H1 (cell line): ENCODE measurements around the gene GPR37. TPM values are rescaled to one million over a fixed set of nuclear protein-coding genes. Genes with fewer than 3 reads are reported as not detected.

Experiments
- CTCF ChIA-PET: fragments of 300-600 bp; sonication (Branson Sonifier 250); formaldehyde crosslinking; loops from one replicate; lab custom pipeline; 2021; ENCODE audit not compliant: partially characterized antibody; lab: Charles Lee
- POLR2A ChIA-PET: fragments of 300-600 bp; sonication (Branson Sonifier 250); formaldehyde crosslinking; loops from one replicate; lab custom pipeline; 2021; ENCODE audit warnings: inconsistent platforms; ENCODE audit not compliant: partially characterized antibody; lab: Charles Lee
- DNase-seq, 2 experiments: peaks; one replicate each; pipeline versions ENCODE4 v3.0.0 to v3.0.0-alpha.2; 2010 to 2022; ENCODE audit warnings: low spot score in 2 of 2, low read depth in 1 of 2, mixed read lengths in 1 of 2
- FAIRE-seq: peaks from 2 replicates; lab custom pipeline; 2011; peaks lifted over from hg19 to GRCh38; lab: Jason Lieb, UNC
- H2AFZ ChIP-seq: 2 replicates; pipeline ENCODE4 v1.8.1; 2012; ENCODE audit warnings: low read length, inconsistent platforms
- H2AK5ac ChIP-seq: 2 replicates; pipeline ENCODE4 v1.6.1; 2013; ENCODE audit warnings: low read depth, low read length
- H2BK120ac ChIP-seq: replicated peaks from 2 replicates; pipeline ENCODE3; 2013; ENCODE audit warnings: low read depth, low read length, inconsistent platforms
- H2BK12ac ChIP-seq: 2 replicates; pipeline ENCODE4 v1.6.1; 2013; ENCODE audit warnings: low read depth, low read length
- H2BK15ac ChIP-seq: 2 replicates; pipeline ENCODE4 v1.6.1; 2013; ENCODE audit warnings: low read length
- H2BK20ac ChIP-seq: 2 replicates; pipeline ENCODE4 v1.6.1; 2013; ENCODE audit warnings: low read length
- H2BK5ac ChIP-seq: 2 replicates; pipeline ENCODE4 v1.6.1; 2013; ENCODE audit warnings: low read depth, low read length
- H3K14ac ChIP-seq: 2 replicates; pipeline ENCODE4 v1.6.1; 2013; ENCODE audit warnings: inconsistent platforms; ENCODE audit not compliant: insufficient read length
- H3K18ac ChIP-seq: 2 replicates; pipeline ENCODE4 v1.6.1; 2013; ENCODE audit warnings: low read length; ENCODE audit errors: extremely low read depth
- H3K23ac ChIP-seq: 2 replicates; pipeline ENCODE4 v1.6.1; 2013; ENCODE audit warnings: inconsistent platforms; ENCODE audit not compliant: insufficient read length
- H3K23me2 ChIP-seq: 2 replicates; pipeline ENCODE4 v1.6.1; 2013; ENCODE audit warnings: low read depth, low read length
- H3K27ac ChIP-seq: 2 replicates; pipeline ENCODE4 v1.6.1; 2011; ENCODE audit warnings: low read depth, low read length, inconsistent platforms
- H3K27me3 ChIP-seq, 4 experiments: replicated peaks in 1 of 4; 1 replicate in 1 of 4; 2 replicates in 3 of 4; pipeline versions ENCODE4 v1.6.1 to v1.8.1; 2011 to 2013; ENCODE audit warnings: low read length in 3 of 4, mild to moderate bottlenecking in 3 of 4, inconsistent platforms in 2 of 4, mixed read lengths in 2 of 4, moderate library complexity in 1 of 4; ENCODE audit not compliant: control insufficient read depth in 3 of 4, insufficient read depth in 3 of 4; ENCODE audit errors: extremely low read depth in 1 of 4
- H3K36me3 ChIP-seq, 4 experiments: 2 replicates each; pipeline versions ENCODE4 v1.6.1 to v1.8.1; 2011 to 2013; ENCODE audit warnings: mild to moderate bottlenecking in 4 of 4, low read length in 3 of 4, moderate library complexity in 2 of 4, control low read depth in 1 of 4, inconsistent platforms in 1 of 4; ENCODE audit not compliant: insufficient read depth in 4 of 4, control insufficient read depth in 2 of 4
- H3K4ac ChIP-seq: replicated peaks from 2 replicates; pipeline ENCODE3; 2013; ENCODE audit warnings: low read length, low read depth, mixed read lengths, inconsistent platforms; ENCODE audit not compliant: insufficient read length
- H3K4me1 ChIP-seq, 4 experiments: replicated peaks in 1 of 4; 1 replicate in 1 of 4; 2 replicates in 3 of 4; pipeline versions ENCODE4 v1.6.1 to v1.8.1; 2011 to 2013; ENCODE audit warnings: low read length in 3 of 4, inconsistent platforms in 2 of 4, mixed read lengths in 1 of 4; ENCODE audit not compliant: insufficient read depth in 4 of 4, control insufficient read depth in 3 of 4
- H3K4me2 ChIP-seq, 2 experiments: 2 replicates each; pipeline versions ENCODE4 v1.6.1 to v1.8.1; 2011 to 2013; ENCODE audit warnings: low read depth in 2 of 2, low read length in 2 of 2, control low read depth in 1 of 2, inconsistent platforms in 1 of 2, mild to moderate bottlenecking in 1 of 2; ENCODE audit not compliant: insufficient read depth in 1 of 2
- H3K4me3 ChIP-seq, 4 experiments: fragments of 200-600, 300-600 bp in 1 of 4; sonication (generic), shearing (Covaris generic), sonication (Bioruptor Twin) in 1 of 4; 2 replicates each; pipeline versions ENCODE4 v1.5.1 to v1.8.1; 2011 to 2016; ENCODE audit warnings: low read length in 4 of 4, low read depth in 3 of 4, control low read depth in 2 of 4, inconsistent platforms in 2 of 4, mild to moderate bottlenecking in 2 of 4, mixed read lengths in 1 of 4, moderate library complexity in 1 of 4; ENCODE audit not compliant: insufficient read depth in 2 of 4; ENCODE audit errors: extremely low read depth in 1 of 4
- H3K56ac ChIP-seq: replicated peaks from 2 replicates; pipeline ENCODE3; 2013; ENCODE audit warnings: low read depth, mild to moderate bottlenecking, mixed read lengths, low read length, inconsistent platforms; ENCODE audit not compliant: insufficient read length
- H3K79me1 ChIP-seq: 2 replicates; pipeline ENCODE4 v1.6.1; 2013; ENCODE audit warnings: low read depth, low read length, control low read depth
- H3K79me2 ChIP-seq, 2 experiments: 2 replicates each; pipeline versions ENCODE4 v1.6.1 to v1.8.1; 2012 to 2013; ENCODE audit warnings: low read length in 2 of 2, mild to moderate bottlenecking in 2 of 2, inconsistent platforms in 1 of 2; ENCODE audit not compliant: insufficient read depth in 2 of 2, control insufficient read depth in 1 of 2
- H3K9ac ChIP-seq, 4 experiments: replicated peaks in 1 of 4; 1 replicate in 1 of 4; 2 replicates in 3 of 4; pipeline versions ENCODE4 v1.6.1 to v1.8.1; 2011 to 2013; ENCODE audit warnings: low read depth in 3 of 4, low read length in 3 of 4, control low read depth in 2 of 4, mild to moderate bottlenecking in 2 of 4, moderate library complexity in 2 of 4, inconsistent platforms in 1 of 4; ENCODE audit errors: extremely low read depth in 1 of 4
- H3K9me3 ChIP-seq, 2 experiments: 2 replicates each; pipeline versions ENCODE4 v1.6.1 to v1.8.1; 2012 to 2013; ENCODE audit warnings: mild to moderate bottlenecking in 2 of 2, moderate library complexity in 2 of 2, control low read depth in 1 of 2, inconsistent platforms in 1 of 2, low read depth in 1 of 2, low read length in 1 of 2, mixed read lengths in 1 of 2; ENCODE audit not compliant: insufficient read depth in 2 of 2
- H4K20me1 ChIP-seq, 2 experiments: replicated peaks in 1 of 2; 2 replicates each; pipeline versions ENCODE3 to v1.8.1; 2011 to 2013; ENCODE audit warnings: inconsistent platforms in 2 of 2, low read length in 2 of 2, mild to moderate bottlenecking in 1 of 2; ENCODE audit not compliant: insufficient read depth in 2 of 2, control insufficient read depth in 1 of 2
- H4K5ac ChIP-seq: 2 replicates; pipeline ENCODE4 v1.6.1; 2013; ENCODE audit warnings: low read length, low read depth, mixed read lengths, inconsistent platforms; ENCODE audit not compliant: insufficient read length
- H4K8ac ChIP-seq: 2 replicates; pipeline ENCODE4 v1.8.0; 2013; ENCODE audit warnings: mild to moderate bottlenecking, moderate library complexity, low read length, inconsistent platforms; ENCODE audit not compliant: insufficient read depth; ENCODE audit errors: extremely low read depth
- H4K91ac ChIP-seq: replicated peaks from 2 replicates; pipeline ENCODE3; 2013; ENCODE audit warnings: low read length, mixed read lengths, inconsistent platforms; ENCODE audit not compliant: insufficient read length
- BACH1 ChIP-seq: IDR thresholded peaks from 2 replicates; pipeline ENCODE4 v1.6.1; 2012; ENCODE audit warnings: low read length, improper control_type of control experiment
- BCL11A ChIP-seq, 2 experiments: IDR thresholded peaks; one replicate each; pipeline ENCODE4 v1.6.1; 2011; ENCODE audit warnings: low read depth in 2 of 2, low read length in 2 of 2, mild to moderate bottlenecking in 2 of 2
- CEBPB ChIP-seq: IDR thresholded peaks from 2 replicates; pipeline ENCODE4 v1.6.1; 2012; ENCODE audit warnings: low read depth, low read length
- CHD1 ChIP-seq: IDR thresholded peaks from 2 replicates; pipeline ENCODE4 v1.6.1; 2012; ENCODE audit warnings: low read depth, low read length, improper control_type of control experiment
- CTCF ChIP-seq, 3 experiments: IDR thresholded peaks; 1 replicate in 2 of 3; 2 replicates in 1 of 3; pipeline versions ENCODE4 v1.5.1 to v1.6.1; 2011; ENCODE audit warnings: low read length in 3 of 3, mild to moderate bottlenecking in 3 of 3, inconsistent platforms in 2 of 3, low read depth in 1 of 3, moderate library complexity in 1 of 3; ENCODE audit not compliant: insufficient read depth in 1 of 3; ENCODE audit errors: control extremely low read depth in 1 of 3
- EGR1 ChIP-seq: IDR thresholded peaks from 2 replicates; pipeline ENCODE4 v1.6.1; 2011; ENCODE audit warnings: low read depth, low read length, borderline replicate concordance
- GTF2F1 ChIP-seq: IDR thresholded peaks from 2 replicates; pipeline ENCODE4 v1.6.1; 2012; ENCODE audit warnings: low read depth, low read length, improper control_type of control experiment, borderline replicate concordance
- JUND ChIP-seq: IDR thresholded peaks from 2 replicates; pipeline ENCODE4 v1.6.1; 2011; ENCODE audit warnings: mild to moderate bottlenecking, improper control_type of control experiment, low read length
- RAD21 ChIP-seq, 2 experiments: IDR thresholded peaks in 1 of 2; conservative IDR thresholded peaks in 1 of 2; 2 replicates each; pipeline ENCODE4 v1.6.1; 2011; ENCODE audit warnings: low read depth in 2 of 2, low read length in 2 of 2, improper control_type of control experiment in 1 of 2, inconsistent platforms in 1 of 2, mild to moderate bottlenecking in 1 of 2, moderate library complexity in 1 of 2
- RFX5 ChIP-seq: IDR thresholded peaks from 2 replicates; pipeline ENCODE4 v1.6.1; 2011; ENCODE audit warnings: low read depth, low read length, improper control_type of control experiment, borderline replicate concordance
- SRF ChIP-seq: IDR thresholded peaks from 2 replicates; pipeline ENCODE4 v1.6.1; 2011; ENCODE audit warnings: mild to moderate bottlenecking, low read depth, low read length, moderate library complexity
- TAF7 ChIP-seq: optimal IDR thresholded peaks from 2 replicates; pipeline ENCODE3; 2011; ENCODE audit warnings: low read depth, mild to moderate bottlenecking, inconsistent platforms, low read length, moderate library complexity, borderline replicate concordance
- WGBS, 2 experiments: shearing (Covaris generic) in 1 of 2; methylation state at CpG; one replicate each; pipeline versions ENCODE4 v1.1.6 to v1.1.7; 2013 to 2015; ENCODE audit warnings: low lambda C conversion rate in 2 of 2, mixed read lengths in 2 of 2, inconsistent platforms in 1 of 2, low coverage in 1 of 2, missing lambda C conversion rate in 1 of 2; ENCODE audit not compliant: insufficient replicate concordance in 2 of 2, insufficient coverage in 1 of 2, insufficient read length in 1 of 2; ENCODE audit errors: extremely low coverage in 1 of 2, missing lambda C conversion rate in 1 of 2; 5-methylcytosine and 5-hydroxymethylcytosine counted together
- polyA plus RNA-seq, 7 experiments: library from polyadenylated mRNA; depleted of rRNA in 3 of 7; stranded (reverse) in 5 of 7; unstranded in 2 of 7; fragments of >200 nt in 5 of 7; fragments of 200-250 nt in 2 of 7; gene quantifications; 1 replicate in 5 of 7; 2 replicates in 1 of 7; 4 replicates in 1 of 7; pipeline versions ENCODE4 v1.2.1 to v1.2.3, GENCODE V29; 2011 to 2013; ENCODE audit warnings: missing spikeins in 2 of 7, mixed read lengths in 2 of 7
- total RNA-seq: library from RNA; stranded (reverse); fragmentation: NEBNext Ultra II Directional; extraction: Animal tissue kit (Norgen Biotek cat#: 25700); gene quantifications from 2 replicates; pipeline ENCODE4 v1.2.1, GENCODE V29; 2021

The GPR37 gene
- total and polyA plus RNA-seq, 2 of the 8 experiments (the other 6 are each of a cell fraction or from before 2014, with no cell fraction given) = 1.5 to 17.4 TPM

- H2BK20ac ChIP-seq = no peak overlapping the region
- no peak overlapping the region for H2BK12ac ChIP-seq
- H4K20me1 ChIP-seq = no peaks in the 10 kb centered on the region
- no peak overlapping the region for H3K4ac ChIP-seq
- H3K14ac ChIP-seq = no peak overlapping the region
- H2AFZ ChIP-seq = no peak overlapping the region
- H3K9ac ChIP-seq = no peak overlapping the region
- H3K4me2 ChIP-seq = no peak overlapping the region
- H3K23me2 ChIP-seq = no peaks in the 10 kb centered on the region; the same call in 1 of the 2 replicates
- no peaks in the 10 kb centered on the region for H3K27me3 ChIP-seq
- H4K91ac ChIP-seq = no peak overlapping the region
- no peaks in the 10 kb centered on the region for H3K79me1 ChIP-seq
- H2BK15ac ChIP-seq = no peak overlapping the region
- no peak overlapping the region for H3K4me3 ChIP-seq
- no peak overlapping the region for H3K23ac ChIP-seq
- no peak overlapping the region for H3K56ac ChIP-seq
- H3K4me1 ChIP-seq = peaks cover 0 to 6% (median 2%) of the 10 kb centered on the region in 4 experiments; a peak in 2 of 7 replicates
- DNase-seq (peak in 1 of 2 experiments; percentile 2), FAIRE-seq (no peak)
- no peaks in the 10 kb centered on the region for H3K36me3 ChIP-seq
- ChIA-PET CTCF (interaction anchor here (1.0 kb wide), 1 partner anchor 8 kb away, joined by 3 read pairs; no protein-coding TSS in a partner anchor), POLR2A (no interaction called here)
- H3K27ac ChIP-seq = no peak overlapping the region
- 68% methylated on average over 1 of the region's 1 CpG; no CpG with 5 or more reads in 1 of the 2 experiments for WGBS, 2 experiments
- H2BK5ac ChIP-seq = no peak overlapping the region
- H3K9me3 ChIP-seq = 0 out of 4 replicates have a peak, but pooled peaks cover 0 to 2% of the 10 kb centered on the region in 2 experiments
- H3K79me2 ChIP-seq = no peaks in the 10 kb centered on the region
- no peak overlapping the region for H2BK120ac ChIP-seq
- H2AK5ac ChIP-seq = no peak overlapping the region
- H3K18ac ChIP-seq = no peak overlapping the region
- no peak overlapping the region for H4K8ac ChIP-seq
- H4K5ac ChIP-seq = no peak overlapping the region
- TF ChIP-seq EGR1 (no peak), RFX5 (no peak), JUND (no peak), CHD1 (no peak), CEBPB (no peak), CTCF (IDR thresholded peaks at IDR 0.05; ENCODE audit: control extremely low read depth in 1 of 3, insufficient read depth in 1 of 3, low read depth in 1 of 3, low read length in 3 of 3) (no peak), TAF7 (no peak), RAD21 (IDR thresholded peaks at IDR 0.05 in 1 of 2, conservative IDR thresholded peaks at IDR 0.05 in 1 of 2; ENCODE audit: low read depth in 2 of 2, low read length in 2 of 2) (no peak), GTF2F1 (no peak), BACH1 (no peak), BCL11A (IDR thresholded peaks at IDR 0.05; ENCODE audit: low read depth in 2 of 2, low read length in 2 of 2) (no peak), SRF (no peak)
These were observed 45.4 kb downstream of the GPR37 start for GRCh38 chr7:124720195-124720594.
